Hematopoietic multipotent progenitor cell (in vitro differentiated cells): ENCODE measurements around the gene IFIT2. TPM values are rescaled to one million over a fixed set of nuclear protein-coding genes. Genes with fewer than 3 reads are reported as not detected.
"Not testable (repeated sequence)": the region's sequence is repeated elsewhere in the genome, so short reads cannot be mapped to it uniquely, and the experiment has no call there.

ENCODE experiments used
- DNase-seq, 3 donors: peaks; one replicate each; pipeline ENCODE4 v3.0.0-alpha.2; 2011 to 2015; ENCODE audit warnings: low read depth in 2 of 3, low spot score in 2 of 3
- total RNA-seq: library from RNA; depleted of rRNA; stranded (reverse); fragments of >200 nt; gene quantifications from one replicate; pipeline ENCODE4 v1.2.3, GENCODE V29; 2012

IFIT2 gene
- total RNA-seq, 1 donor: 3.0 TPM

GRCh38 chr10:89306434-89307268 is 4.8 kb downstream of the IFIT2 start:
- DNase-seq: no peak

- DNase-seq: no peak
Measured at GRCh38 chr10:89307269-89307577, 5.4 kb downstream of the IFIT2 start.

- no peak for DNase-seq
Measured at GRCh38 chr10:89308266-89308665, 6.4 kb downstream of the IFIT2 start.

- DNase-seq: no peak
Measured at GRCh38 chr10:89308736-89309135, 6.9 kb downstream of the IFIT2 start.

- no peak for DNase-seq
Measured at GRCh38 chr10:89309156-89310055, 7.6 kb downstream of the IFIT2 start.

- no peak for DNase-seq
Measured at GRCh38 chr10:89310056-89310893, 8.4 kb downstream of the IFIT2 start.

- no peak for DNase-seq
Measured at GRCh38 chr10:89312973-89313372, 11.1 kb downstream of the IFIT2 start.

GRCh38 chr10:89314676-89315075 is 12.8 kb downstream of the IFIT2 start:
- no peak for DNase-seq

GRCh38 chr10:89318047-89318446 is 16.2 kb downstream of the IFIT2 start:
- not testable (repeated sequence) for DNase-seq

GRCh38 chr10:89325081-89325480 is 23.2 kb downstream of the IFIT2 start:
- not testable (repeated sequence) for DNase-seq

- DNase-seq: not testable (repeated sequence)
Measured at GRCh38 chr10:89325856-89326255, 24.0 kb downstream of the IFIT2 start.

- peak in 2 of 3 donors; percentile 68 to 79 for DNase-seq
Measured at GRCh38 chr10:89327803-89328441, 26.1 kb downstream of the IFIT2 start, which contains the start of gene IFIT3. TSS of gene IFIT3 (plus strand) at chr10:89327997. CDS start at chr10:89328074, 77 bp downstream.

- DNase-seq: no peak
Measured at GRCh38 chr10:89329151-89329550, 27.3 kb downstream of the IFIT2 start.

- not testable (repeated sequence) for DNase-seq
Measured at GRCh38 chr10:89330014-89330413, 28.2 kb downstream of the IFIT2 start.

- DNase-seq: no peak
Measured at GRCh38 chr10:89330537-89331212, 28.8 kb downstream of the IFIT2 start.

- not testable (repeated sequence) for DNase-seq
Measured at GRCh38 chr10:89331487-89332122, 29.8 kb downstream of the IFIT2 start.

- peak in 2 of 3 donors; percentile 62 to 77 for DNase-seq
Measured at GRCh38 chr10:89332123-89332633, 30.3 kb downstream of the IFIT2 start.

- no peak for DNase-seq
Measured at GRCh38 chr10:89335226-89335625, 33.4 kb downstream of the IFIT2 start.

GRCh38 chr10:89336241-89336640 is 34.4 kb downstream of the IFIT2 start:
- DNase-seq: no peak
